ENCODE data around the gene OR1L8. TPM values are rescaled to one million over a fixed set of nuclear protein-coding genes. Genes with fewer than 3 reads are reported as not detected.

OR1L8 gene
- total and polyA plus RNA-seq, 2 experiments from 2014 or later: not detected

GRCh38 chr9:122526602-122527001 lies 56.6 kb downstream of the OR1L8 start (continued):
- TF ChIP-seq ZNF462 (CRISPR knock-in tag; IDR thresholded peaks at IDR 0.05): no peak
- no peak for TF ChIP-seq EZH2phosphoT487 (IDR thresholded peaks at IDR 0.05; ENCODE audit: unreplicated experiment)
- no peak for TF ChIP-seq JUNB (IDR thresholded peaks at IDR 0.05; ENCODE audit: unreplicated experiment)
- TF ChIP-seq CREB1 (CRISPR knock-in tag; IDR thresholded peaks at IDR 0.05; ENCODE audit: low read depth): no peak

GRCh38 chr9:122519376-122519775 lies 63.8 kb downstream of the OR1L8 start:
- H3K36me3 ChIP-seq (ENCODE audit: insufficient read depth): no peaks in the 10 kb centered on the region; the same call in 1 of the 2 replicates
- H3K4me2 ChIP-seq: no peak overlapping the region
- no peaks in the 10 kb centered on the region for H3K27me3 Mint-ChIP-seq (ENCODE audit: insufficient read depth, low read depth, poor library complexity)
- no peak overlapping the region for H3K27ac Mint-ChIP-seq
- no peak overlapping the region for H3K27ac ChIP-seq (ENCODE audit: low read depth)
- ATAC-seq (no peak), DNase-seq (ENCODE audit: low spot score) (no peak)
- no peaks in the 10 kb centered on the region for H3K4me1 Mint-ChIP-seq
- H3F3A ChIP-seq (replicated peaks; ENCODE audit: low read depth): no peaks in the 10 kb centered on the region
- H2AFZ ChIP-seq: no peak overlapping the region
- H3K36me3 Mint-ChIP-seq (ENCODE audit: low read depth): no peaks in the 10 kb centered on the region; the same call in 2 of the 3 replicates
- no peaks in the 10 kb centered on the region for H4K20me1 ChIP-seq (replicated peaks; ENCODE audit: insufficient read depth)
- no peak for TF ChIP-seq NANOG (IDR thresholded peaks at IDR 0.05; ENCODE audit: borderline replicate concordance)
- TF ChIP-seq ETS1 (IDR thresholded peaks at IDR 0.05): no peak
- TF ChIP-seq STAT1 (IDR thresholded peaks at IDR 0.05; ENCODE audit: unreplicated experiment): no peak
- no peak for TF ChIP-seq EZH2 (IDR thresholded peaks at IDR 0.05; ENCODE audit: low read depth, unreplicated experiment)
- peaks cover 36% of the 10 kb centered on the region for H3K9me3 Mint-ChIP-seq
- peaks cover 7% of the 10 kb centered on the region; the same call in 1 of the 2 replicates for H3K27me3 ChIP-seq (ENCODE audit: insufficient read depth)
- no peak overlapping the region for H3K4me3 Mint-ChIP-seq
- no peak overlapping the region for H3K4me3 ChIP-seq
- no peaks in the 10 kb centered on the region for H3K4me1 ChIP-seq (ENCODE audit: insufficient read depth)
- H3K9me2 ChIP-seq (ENCODE audit: insufficient read depth): no peaks in the 10 kb centered on the region
- no peaks in the 10 kb centered on the region for H3K79me2 ChIP-seq (replicated peaks; ENCODE audit: insufficient read depth)
